ENCODE data around the gene PTPA. TPM values are rescaled to one million over a fixed set of nuclear protein-coding genes. Genes with fewer than 3 reads are reported as not detected.
"Not testable (repeated sequence)": the region's sequence is repeated elsewhere in the genome, so short reads cannot be mapped to it uniquely, and the experiment has no call there.

Gene PTPA
- total RNA-seq, 5 donors from 2014 or later (not counting 1 experiment from before 2014, with no cell fraction given), result 51.3 to 71.5 (median 65.5) TPM

DNA sequence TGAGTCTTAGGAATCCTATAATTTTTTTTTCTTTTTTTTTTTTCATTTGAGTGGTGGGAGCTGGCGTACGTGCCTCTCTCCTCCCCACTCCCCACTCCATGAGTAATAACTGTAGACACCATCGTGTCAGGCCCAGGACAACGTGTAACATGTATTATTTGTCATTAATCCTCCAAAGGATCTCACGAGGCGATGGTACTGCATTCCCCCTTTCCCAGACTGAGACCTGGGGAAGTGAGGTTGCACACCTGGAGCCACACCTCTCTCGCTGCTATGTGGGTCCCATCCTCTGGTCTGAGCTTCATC lies 73.0 kb downstream of the PTPA start:
- DNase-seq (no peak), ATAC-seq (replicated peaks in 1 of 4) (no peak)
- no peak overlapping the region for H3K4me3 Mint-ChIP-seq
- peaks cover 0 to 8% of the 10 kb centered on the region in 2 experiments for H3K4me1 ChIP-seq (ENCODE audit: control insufficient read depth in 1 of 2, extremely low read depth in 1 of 2, insufficient read depth in 2 of 2, low read length in 2 of 2)
- H3K36me3 ChIP-seq (ENCODE audit: control insufficient read depth in 2 of 2, extremely low read depth in 1 of 2, insufficient read depth in 1 of 2, low read length in 1 of 2), result no peaks in the 10 kb centered on the region
- no peaks in the 10 kb centered on the region for H3K36me3 Mint-ChIP-seq
- H3K9me3 ChIP-seq, result no peaks in the 10 kb centered on the region
- no peak overlapping the region for H3K27ac ChIP-seq (ENCODE audit: low read length)
- ChIA-PET POLR2A (interaction anchor here in 1 of 2 donors (0.7 kb wide), 1 partner anchor 425 kb away, joined by 3 read pairs; no protein-coding TSS in a partner anchor), CTCF (interaction anchor here in 1 of 2 donors (1.0 kb wide), 1 partner anchor 10 kb away, joined by 5 read pairs; no protein-coding TSS in a partner anchor)
- H3K4me3 ChIP-seq (ENCODE audit: control insufficient read depth in 1 of 2, extremely low read depth in 1 of 2, low read length in 1 of 2), result no peak overlapping the region
- H3K9me3 Mint-ChIP-seq, result peaks cover 0 to 1% (median 0%) of the 10 kb centered on the region in 3 donors
- H3K27me3 Mint-ChIP-seq, result no peaks in the 10 kb centered on the region
- 79% methylated on average over 5 of the region's 7 CpGs for WGBS (ENCODE audit: insufficient coverage)
- H3K27me3 ChIP-seq (replicated peaks in 1 of 2; ENCODE audit: control insufficient read depth in 2 of 2, extremely low read depth in 1 of 2, insufficient read depth in 2 of 2, low read length in 1 of 2), result peaks cover 0 to 26% of the 10 kb centered on the region in 2 experiments
- peaks cover 0 to 7% (median 0%) of the 10 kb centered on the region in 3 donors for H3K4me1 Mint-ChIP-seq
- no peak overlapping the region for H3K27ac Mint-ChIP-seq

- H3K4me3 Mint-ChIP-seq, result no peak overlapping the region
- peaks cover 0 to 7% (median 0%) of the 10 kb centered on the region in 3 donors for H3K4me1 Mint-ChIP-seq
- H3K27ac Mint-ChIP-seq, result no peak overlapping the region
- WGBS (ENCODE audit: insufficient coverage), result 73% methylated on average over 3 of the region's 9 CpGs
- DNase-seq (no peak), ATAC-seq (replicated peaks in 1 of 4) (no peak)
- Histone ChIP-seq H3K4me3 (ENCODE audit: control insufficient read depth in 1 of 2, extremely low read depth in 1 of 2, low read length in 1 of 2) (no peak overlapping the region), H3K36me3 (ENCODE audit: control insufficient read depth in 2 of 2, extremely low read depth in 1 of 2, insufficient read depth in 1 of 2, low read length in 1 of 2) (no peaks in the 10 kb centered on the region), H3K9me3 (no peaks in the 10 kb centered on the region), H3K4me1 (ENCODE audit: control insufficient read depth in 1 of 2, extremely low read depth in 1 of 2, insufficient read depth in 2 of 2, low read length in 2 of 2) (peaks cover 0 to 8% of the 10 kb centered on the region in 2 experiments), H3K27ac (ENCODE audit: low read length) (no peak overlapping the region), H3K27me3 (replicated peaks in 1 of 2; ENCODE audit: control insufficient read depth in 2 of 2, extremely low read depth in 1 of 2, insufficient read depth in 2 of 2, low read length in 1 of 2) (peaks cover 0 to 21% of the 10 kb centered on the region in 2 experiments)
- no peaks in the 10 kb centered on the region for H3K36me3 Mint-ChIP-seq
- ChIA-PET POLR2A (interaction anchor here in 1 of 2 donors (0.7 kb wide), 1 partner anchor 424 kb away, joined by 3 read pairs; no protein-coding TSS in a partner anchor), CTCF (interaction anchor here in 1 of 2 donors (1.0 kb wide), 1 partner anchor 11 kb away, joined by 5 read pairs; no protein-coding TSS in a partner anchor)
- no peaks in the 10 kb centered on the region for H3K27me3 Mint-ChIP-seq
- peaks cover 0 to 1% (median 0%) of the 10 kb centered on the region in 3 donors for H3K9me3 Mint-ChIP-seq
Observed at GRCh38 chr9:129184596-129185122, 73.4 kb downstream of the PTPA start.

DNA sequence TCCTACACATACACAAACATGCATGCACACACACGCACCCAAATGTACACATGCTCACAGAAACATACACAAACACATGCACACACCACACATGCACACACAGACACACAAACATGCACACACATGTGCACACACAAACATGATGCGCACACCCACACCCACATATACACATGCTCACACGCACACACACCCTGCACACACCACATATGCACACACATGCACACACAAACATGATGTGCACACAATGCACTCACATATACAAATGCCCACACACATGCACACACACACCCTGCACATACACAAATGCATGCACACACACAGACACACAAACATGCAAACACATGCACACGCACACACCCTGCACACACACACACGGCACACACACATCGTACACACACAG lies 74.2 kb downstream of the PTPA start:
- peaks cover 0 to 8% of the 10 kb centered on the region in 2 experiments for H3K4me1 ChIP-seq (ENCODE audit: control insufficient read depth in 1 of 2, extremely low read depth in 1 of 2, insufficient read depth in 2 of 2, low read length in 2 of 2)
- no peak for DNase-seq
- peaks cover 0 to 1% (median 0%) of the 10 kb centered on the region in 3 donors for H3K9me3 Mint-ChIP-seq
- H3K9me3 ChIP-seq, result no peaks in the 10 kb centered on the region
- H3K27me3 Mint-ChIP-seq, result no peaks in the 10 kb centered on the region
- WGBS (ENCODE audit: insufficient coverage), result 94% methylated on average over 6 of the region's 6 CpGs
- H3K27me3 ChIP-seq (replicated peaks in 1 of 2; ENCODE audit: control insufficient read depth in 2 of 2, extremely low read depth in 1 of 2, insufficient read depth in 2 of 2, low read length in 1 of 2), result peaks cover 0 to 17% of the 10 kb centered on the region in 2 experiments
- peaks cover 0 to 7% (median 0%) of the 10 kb centered on the region in 3 donors for H3K4me1 Mint-ChIP-seq
- H3K36me3 ChIP-seq (ENCODE audit: control insufficient read depth in 2 of 2, extremely low read depth in 1 of 2, insufficient read depth in 1 of 2, low read length in 1 of 2), result no peaks in the 10 kb centered on the region
- H3K27ac Mint-ChIP-seq, result peak overlapping the region in 1 of 2 donors; percentile 17
- no peak overlapping the region for H3K4me3 ChIP-seq (ENCODE audit: control insufficient read depth in 1 of 2, extremely low read depth in 1 of 2, low read length in 1 of 2)
- H3K27ac ChIP-seq (ENCODE audit: low read length), result no peak overlapping the region
- POLR2A ChIA-PET, result no interaction called here
- H3K4me3 Mint-ChIP-seq, result no peak overlapping the region
- H3K36me3 Mint-ChIP-seq, result no peaks in the 10 kb centered on the region
- CTCF ChIA-PET, result no interaction called here
- no peak for ATAC-seq (replicated peaks in 1 of 4)

DNA sequence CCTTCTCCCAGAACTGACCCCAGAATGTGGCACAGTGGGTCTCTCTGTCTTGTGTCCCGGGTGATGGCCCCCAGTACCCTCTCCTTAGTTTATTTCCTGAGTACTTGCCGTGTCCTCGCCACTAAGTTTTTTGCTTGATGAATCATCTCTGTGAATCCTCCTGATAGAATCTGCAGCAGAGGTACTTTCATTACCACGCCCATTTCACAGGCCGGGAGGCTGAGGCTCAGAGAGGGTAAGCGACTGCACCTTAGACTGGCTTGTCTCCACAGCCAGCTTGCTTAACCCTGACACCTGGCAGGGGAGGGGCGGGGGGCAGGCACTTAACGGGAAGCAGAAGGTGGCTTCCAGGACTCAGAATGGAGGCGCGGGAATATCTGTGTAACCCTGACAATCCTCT lies 74.8 kb downstream of the PTPA start:
- Mint-ChIP-seq H3K9me3 (peaks cover 0 to 1% (median 0%) of the 10 kb centered on the region in 3 donors), H3K4me3 (no peak overlapping the region), H3K36me3 (no peaks in the 10 kb centered on the region), H3K27me3 (no peaks in the 10 kb centered on the region), H3K4me1 (peaks cover 0 to 7% (median 0%) of the 10 kb centered on the region in 3 donors), H3K27ac (no peak overlapping the region)
- no peak for DNase-seq
- H3K27me3 ChIP-seq (replicated peaks in 1 of 2; ENCODE audit: control insufficient read depth in 2 of 2, extremely low read depth in 1 of 2, insufficient read depth in 2 of 2, low read length in 1 of 2), result peaks cover 0 to 12% of the 10 kb centered on the region in 2 experiments
- H3K9me3 ChIP-seq, result no peaks in the 10 kb centered on the region
- H3K4me3 ChIP-seq (ENCODE audit: control insufficient read depth in 1 of 2, extremely low read depth in 1 of 2, low read length in 1 of 2), result no peak overlapping the region
- 54% methylated on average over 8 of the region's 10 CpGs for WGBS (ENCODE audit: insufficient coverage)
- POLR2A ChIA-PET, result no interaction called here
- H3K4me1 ChIP-seq (ENCODE audit: control insufficient read depth in 1 of 2, extremely low read depth in 1 of 2, insufficient read depth in 2 of 2, low read length in 2 of 2), result peaks cover 0 to 8% of the 10 kb centered on the region in 2 experiments
- ATAC-seq (replicated peaks in 1 of 4), result peak in 3 of 4 experiments; percentile 40 to 78 (median 76)
- no peaks in the 10 kb centered on the region for H3K36me3 ChIP-seq (ENCODE audit: control insufficient read depth in 2 of 2, extremely low read depth in 1 of 2, insufficient read depth in 1 of 2, low read length in 1 of 2)
- CTCF ChIA-PET, result no interaction called here
- no peak overlapping the region for H3K27ac ChIP-seq (ENCODE audit: low read length)

- Histone ChIP-seq H3K4me1 (ENCODE audit: control insufficient read depth in 1 of 2, extremely low read depth in 1 of 2, insufficient read depth in 2 of 2, low read length in 2 of 2) (peaks cover 0 to 8% of the 10 kb centered on the region in 2 experiments), H3K36me3 (ENCODE audit: control insufficient read depth in 2 of 2, extremely low read depth in 1 of 2, insufficient read depth in 1 of 2, low read length in 1 of 2) (no peaks in the 10 kb centered on the region), H3K9me3 (no peaks in the 10 kb centered on the region), H3K27ac (ENCODE audit: low read length) (no peak overlapping the region), H3K27me3 (replicated peaks in 1 of 2; ENCODE audit: control insufficient read depth in 2 of 2, extremely low read depth in 1 of 2, insufficient read depth in 2 of 2, low read length in 1 of 2) (peaks cover 0 to 9% of the 10 kb centered on the region in 2 experiments), H3K4me3 (ENCODE audit: control insufficient read depth in 1 of 2, extremely low read depth in 1 of 2, low read length in 1 of 2) (no peak overlapping the region)
- Mint-ChIP-seq H3K4me3 (no peak overlapping the region), H3K36me3 (no peaks in the 10 kb centered on the region), H3K27ac (no peak overlapping the region), H3K9me3 (peaks cover 0 to 1% (median 0%) of the 10 kb centered on the region in 3 donors), H3K27me3 (no peaks in the 10 kb centered on the region), H3K4me1 (peaks cover 0 to 7% (median 0%) of the 10 kb centered on the region in 3 donors)
- WGBS (ENCODE audit: insufficient coverage), result no CpG with 5 or more reads among the region's 1 CpG
- CTCF ChIA-PET, result interaction anchor here in 1 of 2 donors (0.6 kb wide), 1 partner anchor 34 kb away, joined by 3 read pairs; no protein-coding TSS in a partner anchor
- POLR2A ChIA-PET, result interaction anchor here in 1 of 2 donors (0.7 kb wide), 1 partner anchor 133 kb away, joined by 3 read pairs; no protein-coding TSS in a partner anchor
- ATAC-seq (replicated peaks in 1 of 4), result no peak
- no peak for DNase-seq
Observed at GRCh38 chr9:129187042-129187441, 75.8 kb downstream of the PTPA start.

DNA sequence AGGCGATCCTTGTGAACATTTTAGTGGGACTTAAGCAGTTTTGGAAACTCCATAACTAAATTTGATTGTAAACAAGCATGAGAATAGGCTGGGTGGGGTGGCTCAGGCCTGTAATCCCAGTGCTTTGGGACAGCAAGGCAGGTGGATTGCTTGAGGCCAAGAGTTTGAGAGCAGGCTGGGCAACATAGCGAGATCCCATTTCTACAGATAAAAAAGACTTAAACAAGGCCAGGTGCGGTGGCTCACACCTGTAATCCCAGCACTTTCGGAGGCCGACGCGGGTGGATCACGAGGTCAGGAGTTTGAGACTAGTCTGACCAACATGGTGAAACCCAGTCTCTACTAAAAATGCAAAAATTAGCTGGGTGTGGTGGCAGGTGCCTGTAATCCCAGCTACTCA lies 78.8 kb downstream of the PTPA start:
- H3K4me1 Mint-ChIP-seq; H3K27me3 Mint-ChIP-seq; H3K9me3 ChIP-seq; H3K36me3 Mint-ChIP-seq; POLR2A ChIA-PET; H3K4me3 ChIP-seq (ENCODE audit: control insufficient read depth in 1 of 2, extremely low read depth in 1 of 2, low read length in 1 of 2); H3K4me3 Mint-ChIP-seq; CTCF ChIA-PET; ATAC-seq (replicated peaks in 1 of 4); H3K9me3 Mint-ChIP-seq; H3K36me3 ChIP-seq (ENCODE audit: control insufficient read depth in 2 of 2, extremely low read depth in 1 of 2, insufficient read depth in 1 of 2, low read length in 1 of 2); H3K27ac ChIP-seq (ENCODE audit: low read length); H3K27ac Mint-ChIP-seq; H3K4me1 ChIP-seq (ENCODE audit: control insufficient read depth in 1 of 2, extremely low read depth in 1 of 2, insufficient read depth in 2 of 2, low read length in 2 of 2); DNase-seq: not testable (repeated sequence)
- H3K27me3 ChIP-seq (replicated peaks in 1 of 2; ENCODE audit: control insufficient read depth in 2 of 2, extremely low read depth in 1 of 2, insufficient read depth in 2 of 2, low read length in 1 of 2), result peaks cover 0 to 19% of the 10 kb centered on the region in 2 experiments
- WGBS (ENCODE audit: insufficient coverage), result 95% methylated on average over 6 of the region's 8 CpGs
